ENCODE data around the gene SRL. TPM values are rescaled to one million over a fixed set of nuclear protein-coding genes. Genes with fewer than 3 reads are reported as not detected.

SRL gene
- polyA plus RNA-seq, 1 of the 3 experiments (the other 2 are of a cell fraction) = not detected

GRCh38 chr16:4147236-4147635, 94.6 kb downstream of the SRL start:
- Histone ChIP-seq H3K27me3 (ENCODE audit: insufficient read depth) (no peaks in the 10 kb centered on the region), H3K9me2 (no peaks in the 10 kb centered on the region), H3K4me1 (ENCODE audit: control insufficient read depth in 1 of 2, insufficient read depth in 2 of 2, low read depth in 1 of 2, low read length in 1 of 2) (peaks cover 0 to 3% of the 10 kb centered on the region in 2 experiments; a peak in 1 of 4 replicates), H3K79me2 (ENCODE audit: insufficient read depth) (no peaks in the 10 kb centered on the region), H3K9me3 (no peaks in the 10 kb centered on the region), H3K36me3 (replicated peaks in 1 of 2; ENCODE audit: control insufficient read depth in 1 of 2, insufficient read depth in 2 of 2, low read length in 1 of 2) (no peaks in the 10 kb centered on the region), H3K27ac (ENCODE audit: low read depth in 2 of 2, low read length in 1 of 2) (no peak overlapping the region), H3K9ac (no peak overlapping the region), H3K4me3 (ENCODE audit: low read depth in 2 of 2, low read length in 1 of 2) (no peak overlapping the region), H3K4me2 (no peak overlapping the region), H3F3A (replicated peaks; ENCODE audit: insufficient read depth) (no peaks in the 10 kb centered on the region), H2AFZ (ENCODE audit: low read depth) (no peak overlapping the region), H4K20me1 (ENCODE audit: insufficient read depth) (no peaks in the 10 kb centered on the region)
- no peak for DNase-seq
- POLR2A ChIA-PET = no interaction called here
- 84% methylated on average over 7 of the region's 10 CpGs for WGBS (ENCODE audit: low lambda C conversion rate)
- CTCF ChIA-PET = no interaction called here
- no peak for TF ChIP-seq USF1 (IDR thresholded peaks at IDR 0.05; ENCODE audit: borderline replicate concordance, low read depth)
- TF ChIP-seq NRF1 (IDR thresholded peaks at IDR 0.05; ENCODE audit: low read depth, low read length) = no peak
- TF ChIP-seq POLR2AphosphoS5 (IDR thresholded peaks at IDR 0.05; ENCODE audit: low read depth, low read length) = no peak
- no peak for TF ChIP-seq FOXJ3 (CRISPR knock-in tag; IDR thresholded peaks at IDR 0.05)
- TF ChIP-seq ELF1 (IDR thresholded peaks at IDR 0.05) = no peak
- TF ChIP-seq TAF1 (IDR thresholded peaks at IDR 0.05; ENCODE audit: borderline replicate concordance, low read depth, low read length) = no peak

GRCh38 chr16:4142268-4142667, 99.6 kb downstream of the SRL start:
- POLR2A ChIA-PET = no interaction called here

More at GRCh38 chr16:4142268-4142667, 99.6 kb downstream of the SRL start:
- no peaks in the 10 kb centered on the region for H3K36me3 ChIP-seq (replicated peaks in 1 of 2; ENCODE audit: control insufficient read depth in 1 of 2, insufficient read depth in 2 of 2, low read length in 1 of 2)
- CTCF ChIA-PET = interaction anchor here (1.0 kb wide), 1 partner anchor 112 kb away, joined by 3 read pairs; no protein-coding TSS in a partner anchor
- H3K9ac ChIP-seq = no peak overlapping the region
- no peaks in the 10 kb centered on the region for H3K4me1 ChIP-seq (ENCODE audit: control insufficient read depth in 1 of 2, insufficient read depth in 2 of 2, low read depth in 1 of 2, low read length in 1 of 2)
- no peaks in the 10 kb centered on the region for H4K20me1 ChIP-seq (ENCODE audit: insufficient read depth)
- WGBS (ENCODE audit: low lambda C conversion rate) = 63% methylated on average over 5 of the region's 5 CpGs
- H3K9me2 ChIP-seq = no peaks in the 10 kb centered on the region
- H3F3A ChIP-seq (replicated peaks; ENCODE audit: insufficient read depth) = no peaks in the 10 kb centered on the region
- no peak overlapping the region for H3K4me2 ChIP-seq
- TF ChIP-seq NFIC (IDR thresholded peaks at IDR 0.05; ENCODE audit: borderline replicate concordance) = no peak
- TF ChIP-seq MEF2A (IDR thresholded peaks at IDR 0.05; ENCODE audit: borderline replicate concordance, low read depth) = no peak
- TF ChIP-seq SIN3A (IDR thresholded peaks at IDR 0.05; ENCODE audit: borderline replicate concordance, low read depth, low read length) = no peak
- no peak for TF ChIP-seq SMC3 (IDR thresholded peaks at IDR 0.05; ENCODE audit: low read depth, low read length)
- TF ChIP-seq GABPA (IDR thresholded peaks at IDR 0.05; ENCODE audit: low read depth) = no peak
- no peak for TF ChIP-seq RAD21 (IDR thresholded peaks at IDR 0.05; ENCODE audit: low read length)
- no peak for TF ChIP-seq RFX5 (IDR thresholded peaks at IDR 0.05; ENCODE audit: low read length)
- no peak for TF ChIP-seq FOSL2 (IDR thresholded peaks at IDR 0.05; ENCODE audit: borderline replicate concordance, low read depth)
- no peak for TF ChIP-seq NRF1 (IDR thresholded peaks at IDR 0.05; ENCODE audit: low read depth, low read length)
- TF ChIP-seq JUND (IDR thresholded peaks at IDR 0.05) = no peak
- TF ChIP-seq YY1 (IDR thresholded peaks at IDR 0.05; ENCODE audit: low read depth) = no peak
- no peak for TF ChIP-seq REST (IDR thresholded peaks at IDR 0.05; ENCODE audit: low read depth, low read length)
- TF ChIP-seq MXI1 (IDR thresholded peaks at IDR 0.05; ENCODE audit: low read depth, low read length) = no peak
- TF ChIP-seq MAX (IDR thresholded peaks at IDR 0.05; ENCODE audit: low read depth) = no peak
- TF ChIP-seq USF1 (IDR thresholded peaks at IDR 0.05; ENCODE audit: borderline replicate concordance, low read depth) = no peak
- TF ChIP-seq FOXJ3 (CRISPR knock-in tag; IDR thresholded peaks at IDR 0.05) = no peak
- TF ChIP-seq POLR2AphosphoS5 (IDR thresholded peaks at IDR 0.05; ENCODE audit: low read depth, low read length) = no peak
- TF ChIP-seq EP300 (IDR thresholded peaks at IDR 0.05; ENCODE audit: borderline replicate concordance in 1 of 2, low read depth in 1 of 2, low read length in 1 of 2) = no peak
- no peak for TF ChIP-seq EZH2phosphoT487 (IDR thresholded peaks at IDR 0.05; ENCODE audit: borderline replicate concordance, low read depth)
- no peak overlapping the region for H3K27ac ChIP-seq (ENCODE audit: low read depth in 2 of 2, low read length in 1 of 2)
- H3K9me3 ChIP-seq = no peaks in the 10 kb centered on the region
- H3K27me3 ChIP-seq (ENCODE audit: insufficient read depth) = no peaks in the 10 kb centered on the region
- DNase-seq = no peak
- H2AFZ ChIP-seq (ENCODE audit: low read depth) = no peak overlapping the region
- no peaks in the 10 kb centered on the region for H3K79me2 ChIP-seq (ENCODE audit: insufficient read depth)
- no peak overlapping the region for H3K4me3 ChIP-seq (ENCODE audit: low read depth in 2 of 2, low read length in 1 of 2)
